ENCODE measurements around the gene IFFO2.

The IFFO2 gene

DNA sequence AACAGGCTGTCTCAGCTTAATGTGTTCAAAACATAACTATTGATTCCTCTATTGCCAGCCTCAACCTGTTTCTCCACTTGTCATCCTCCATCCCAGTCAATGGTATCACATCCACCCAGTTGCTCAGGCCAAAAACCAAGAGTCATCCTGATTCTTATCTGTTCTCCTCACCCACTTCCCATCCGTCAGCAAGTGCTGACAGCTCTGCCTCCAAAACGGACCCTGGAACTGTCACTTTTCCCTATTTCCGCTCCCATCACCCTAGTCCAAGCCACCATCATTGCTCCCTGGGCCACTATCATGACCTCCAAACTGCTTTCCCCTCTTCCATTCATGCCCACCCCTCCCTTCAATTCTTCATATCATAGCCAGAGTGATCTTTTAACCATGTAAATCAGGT is 36.2 kb upstream of the IFFO2 start:
- H3K27me3 ChIP-seq (ENCODE audit: control insufficient read depth, low read length) = no peaks in the 10 kb centered on the region
- H3K4me2 ChIP-seq (ENCODE audit: low read length) = no peak overlapping the region
- TF ChIP-seq, protein P1, sequence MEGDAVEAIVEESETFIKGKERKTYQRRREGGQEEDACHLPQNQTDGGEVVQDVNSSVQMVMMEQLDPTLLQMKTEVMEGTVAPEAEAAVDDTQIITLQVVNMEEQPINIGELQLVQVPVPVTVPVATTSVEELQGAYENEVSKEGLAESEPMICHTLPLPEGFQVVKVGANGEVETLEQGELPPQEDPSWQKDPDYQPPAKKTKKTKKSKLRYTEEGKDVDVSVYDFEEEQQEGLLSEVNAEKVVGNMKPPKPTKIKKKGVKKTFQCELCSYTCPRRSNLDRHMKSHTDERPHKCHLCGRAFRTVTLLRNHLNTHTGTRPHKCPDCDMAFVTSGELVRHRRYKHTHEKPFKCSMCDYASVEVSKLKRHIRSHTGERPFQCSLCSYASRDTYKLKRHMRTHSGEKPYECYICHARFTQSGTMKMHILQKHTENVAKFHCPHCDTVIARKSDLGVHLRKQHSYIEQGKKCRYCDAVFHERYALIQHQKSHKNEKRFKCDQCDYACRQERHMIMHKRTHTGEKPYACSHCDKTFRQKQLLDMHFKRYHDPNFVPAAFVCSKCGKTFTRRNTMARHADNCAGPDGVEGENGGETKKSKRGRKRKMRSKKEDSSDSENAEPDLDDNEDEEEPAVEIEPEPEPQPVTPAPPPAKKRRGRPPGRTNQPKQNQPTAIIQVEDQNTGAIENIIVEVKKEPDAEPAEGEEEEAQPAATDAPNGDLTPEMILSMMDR (IDR thresholded peaks at IDR 0.05; ENCODE audit: low read depth, low read length, poor library complexity, severe bottlenecking) = no peak
- no peak for TF ChIP-seq EZH2phosphoT487 (IDR thresholded peaks at IDR 0.05; ENCODE audit: borderline replicate concordance, low read length)
- H3K9me2 ChIP-seq (replicated peaks; ENCODE audit: control insufficient read depth, low read length) = no peaks in the 10 kb centered on the region
- H3K79me2 ChIP-seq (ENCODE audit: control insufficient read depth, low read length) = no peaks in the 10 kb centered on the region
- H3K36me3 ChIP-seq (ENCODE audit: control insufficient read depth, low read length) = no peaks in the 10 kb centered on the region
- no peaks in the 10 kb centered on the region for H3K9me3 ChIP-seq (ENCODE audit: control insufficient read depth, insufficient read depth, low read length)
- H3K27ac ChIP-seq (ENCODE audit: low read depth, low read length) = no peak overlapping the region
- H3K4me1 ChIP-seq (ENCODE audit: control insufficient read depth, low read length) = no peaks in the 10 kb centered on the region
- H3K4me3 ChIP-seq (ENCODE audit: low read length) = no peak overlapping the region
- no peaks in the 10 kb centered on the region for H4K20me1 ChIP-seq (ENCODE audit: control insufficient read depth, insufficient read depth, low read depth, low read length)
- H3F3A ChIP-seq (ENCODE audit: control insufficient read depth, insufficient read depth) = no peaks in the 10 kb centered on the region

DNA sequence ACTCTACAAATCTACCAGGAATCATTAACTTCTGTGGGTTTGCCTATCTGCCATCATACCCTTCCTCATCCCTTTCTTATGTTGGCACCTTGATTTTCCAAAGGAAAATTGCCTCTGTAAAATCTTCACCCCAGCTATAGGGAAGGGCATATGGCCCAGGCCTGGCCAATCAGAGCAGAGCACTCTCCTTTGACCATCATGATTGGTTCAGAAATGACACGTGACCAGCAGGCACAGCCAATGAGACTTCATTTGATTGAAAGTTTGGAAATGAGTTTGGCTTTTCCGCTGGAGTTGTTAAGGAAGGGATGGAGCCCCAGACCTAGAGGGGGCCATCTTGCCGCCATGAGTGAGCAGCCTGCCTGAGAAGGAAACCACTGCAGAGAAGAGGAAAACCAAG is 35.1 kb upstream of the IFFO2 start:
- Histone ChIP-seq H3K79me2 (ENCODE audit: control insufficient read depth, low read length) (no peaks in the 10 kb centered on the region), H3K9me2 (replicated peaks; ENCODE audit: control insufficient read depth, low read length) (no peaks in the 10 kb centered on the region), H3K9me3 (ENCODE audit: control insufficient read depth, insufficient read depth, low read length) (no peaks in the 10 kb centered on the region), H3K36me3 (ENCODE audit: control insufficient read depth, low read length) (no peaks in the 10 kb centered on the region), H3F3A (ENCODE audit: control insufficient read depth, insufficient read depth) (no peaks in the 10 kb centered on the region), H4K20me1 (ENCODE audit: control insufficient read depth, insufficient read depth, low read depth, low read length) (no peaks in the 10 kb centered on the region), H3K4me2 (ENCODE audit: low read length) (no peak overlapping the region), H3K4me1 (ENCODE audit: control insufficient read depth, low read length) (no peaks in the 10 kb centered on the region), H3K27ac (ENCODE audit: low read depth, low read length) (no peak overlapping the region), H3K4me3 (ENCODE audit: low read length) (no peak overlapping the region), H3K27me3 (ENCODE audit: control insufficient read depth, low read length) (0 out of 2 replicates have a peak, but pooled peaks cover 3% of the 10 kb centered on the region)
- TF ChIP-seq EZH2phosphoT487 (IDR thresholded peaks at IDR 0.05; ENCODE audit: borderline replicate concordance, low read length) = no peak
- TF ChIP-seq, protein P1 (IDR thresholded peaks at IDR 0.05; ENCODE audit: low read depth, low read length, poor library complexity, severe bottlenecking) = no peak

DNA sequence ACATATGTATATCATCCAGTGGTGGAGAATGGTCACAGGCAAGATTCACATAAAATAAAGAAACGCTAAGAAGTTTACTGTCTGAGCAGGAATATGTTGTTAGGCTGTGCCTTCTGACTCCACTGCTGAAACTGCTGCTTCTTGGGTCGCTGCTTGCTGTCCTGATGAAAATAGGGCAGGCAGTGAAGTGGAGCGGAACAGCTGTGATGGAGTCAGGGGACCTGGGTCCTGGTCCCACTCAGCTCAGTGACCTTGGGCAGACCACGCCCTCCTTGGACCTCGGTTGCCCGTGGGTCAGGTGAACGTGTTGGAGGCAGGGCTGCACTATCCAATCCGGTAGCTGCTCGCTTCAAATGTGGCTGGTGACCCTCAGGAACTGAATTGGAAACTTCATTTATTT is 33.4 kb upstream of the IFFO2 start:
- H3K27me3 ChIP-seq (ENCODE audit: control insufficient read depth, low read length) = 0 out of 2 replicates have a peak, but pooled peaks cover 3% of the 10 kb centered on the region
- no peaks in the 10 kb centered on the region for H4K20me1 ChIP-seq (ENCODE audit: control insufficient read depth, insufficient read depth, low read depth, low read length)
- no peak for TF ChIP-seq EZH2phosphoT487 (IDR thresholded peaks at IDR 0.05; ENCODE audit: borderline replicate concordance, low read length)
- TF ChIP-seq, protein P1 (IDR thresholded peaks at IDR 0.05; ENCODE audit: low read depth, low read length, poor library complexity, severe bottlenecking) = no peak
- H3K79me2 ChIP-seq (ENCODE audit: control insufficient read depth, low read length) = no peaks in the 10 kb centered on the region
- H3K9me2 ChIP-seq (replicated peaks; ENCODE audit: control insufficient read depth, low read length) = no peaks in the 10 kb centered on the region
- H3K36me3 ChIP-seq (ENCODE audit: control insufficient read depth, low read length) = no peaks in the 10 kb centered on the region
- no peaks in the 10 kb centered on the region for H3F3A ChIP-seq (ENCODE audit: control insufficient read depth, insufficient read depth)
- H3K27ac ChIP-seq (ENCODE audit: low read depth, low read length) = no peak overlapping the region
- no peaks in the 10 kb centered on the region for H3K9me3 ChIP-seq (ENCODE audit: control insufficient read depth, insufficient read depth, low read length)
- H3K4me1 ChIP-seq (ENCODE audit: control insufficient read depth, low read length) = no peaks in the 10 kb centered on the region
- H3K4me2 ChIP-seq (ENCODE audit: low read length) = no peak overlapping the region
- no peak overlapping the region for H3K4me3 ChIP-seq (ENCODE audit: low read length)

Measured in DOHH2 (cell line).